Measurements from ENCODE around the gene IL17RC.
"Not testable (repeated sequence)": the region's sequence is repeated elsewhere in the genome, so short reads cannot be mapped to it uniquely, and the experiment has no call there.

Gene IL17RC

DNA sequence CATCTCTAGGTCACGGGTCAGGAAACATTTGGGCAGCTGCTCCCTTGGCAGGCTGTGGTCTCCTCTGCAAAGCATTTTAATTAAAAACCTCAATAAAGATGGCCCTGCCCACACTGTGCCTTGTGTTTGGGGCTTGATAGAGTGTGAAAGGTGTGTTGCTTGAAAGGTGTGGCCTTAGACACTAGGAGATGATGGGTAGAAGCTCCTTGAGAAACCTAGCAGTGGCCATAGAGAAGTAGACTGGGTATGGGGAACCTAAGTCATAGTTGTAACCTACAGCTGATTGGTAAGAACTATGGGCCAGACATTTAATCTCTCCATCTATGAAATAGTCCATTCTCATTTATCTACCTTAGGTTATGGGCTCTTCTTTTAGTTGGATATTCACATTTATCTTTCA is 23.2 kb upstream of the IL17RC start:
- DNase-seq: no peak

- not testable (repeated sequence) for DNase-seq
Observed at GRCh38 chr3:9895715-9896114, 21.2 kb upstream of the IL17RC start.

DNA sequence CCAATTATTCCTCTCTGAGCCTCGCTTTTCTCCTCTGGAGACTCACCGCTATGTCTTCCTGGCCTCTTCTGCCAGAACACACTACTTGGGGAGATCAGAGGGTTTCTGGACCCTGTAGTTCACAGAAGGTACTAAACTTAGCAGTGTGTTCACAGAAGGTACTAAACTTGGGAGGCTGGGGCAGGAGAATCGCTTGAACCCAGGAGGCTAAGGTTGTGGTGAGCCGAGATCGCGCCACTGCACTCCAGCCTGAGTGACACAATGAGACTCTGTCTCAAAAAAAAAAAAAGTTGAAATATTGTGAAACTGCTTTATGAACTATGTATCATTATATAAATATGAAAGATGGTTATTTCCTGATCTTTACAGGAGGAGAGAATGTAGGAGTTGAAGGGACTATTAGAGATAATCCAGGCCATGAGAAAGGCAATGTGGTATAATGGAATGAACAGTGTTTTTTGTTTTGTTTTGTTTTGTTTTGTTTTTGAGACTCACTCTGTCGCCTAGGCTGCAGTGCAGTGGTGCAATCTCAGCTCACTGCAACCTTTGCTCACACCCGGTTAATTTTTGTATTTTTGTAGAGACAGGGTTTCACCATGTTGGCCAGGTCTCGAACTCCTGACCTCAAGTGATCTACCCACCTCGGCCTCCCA is 20.0 kb upstream of the IL17RC start:
- not testable (repeated sequence) for DNase-seq

GRCh38 chr3:9897408-9898372 is 19.2 kb upstream of the IL17RC start:
- peak; percentile 35 for DNase-seq

GRCh38 chr3:9898467-9899241 is 18.2 kb upstream of the IL17RC start:
- no peak for DNase-seq

- no peak for DNase-seq
Observed at GRCh38 chr3:9899289-9899791, 17.6 kb upstream of the IL17RC start.

DNA sequence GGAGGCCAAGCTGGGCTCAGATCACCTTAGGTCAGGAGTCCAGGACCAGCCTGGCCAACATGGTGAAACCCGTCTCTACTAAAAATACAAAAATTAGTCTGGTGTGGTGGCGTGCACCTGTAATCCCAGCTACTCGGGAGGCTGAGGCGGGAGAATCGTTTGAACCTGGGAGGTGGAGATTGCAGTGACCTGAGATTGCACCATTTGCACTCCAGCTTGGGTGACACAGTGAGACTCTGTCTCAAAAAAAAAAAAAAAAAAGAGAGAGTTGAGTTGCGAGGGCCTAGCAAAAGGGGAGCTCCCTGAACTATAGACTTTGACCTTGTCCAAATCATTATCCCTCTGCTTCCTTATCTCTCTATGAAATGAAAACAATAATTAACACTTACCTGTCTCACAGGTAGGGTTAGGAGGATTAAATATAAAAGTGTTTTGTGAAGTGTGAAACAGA is 15.9 kb upstream of the IL17RC start:
- DNase-seq: not testable (repeated sequence)

DNA sequence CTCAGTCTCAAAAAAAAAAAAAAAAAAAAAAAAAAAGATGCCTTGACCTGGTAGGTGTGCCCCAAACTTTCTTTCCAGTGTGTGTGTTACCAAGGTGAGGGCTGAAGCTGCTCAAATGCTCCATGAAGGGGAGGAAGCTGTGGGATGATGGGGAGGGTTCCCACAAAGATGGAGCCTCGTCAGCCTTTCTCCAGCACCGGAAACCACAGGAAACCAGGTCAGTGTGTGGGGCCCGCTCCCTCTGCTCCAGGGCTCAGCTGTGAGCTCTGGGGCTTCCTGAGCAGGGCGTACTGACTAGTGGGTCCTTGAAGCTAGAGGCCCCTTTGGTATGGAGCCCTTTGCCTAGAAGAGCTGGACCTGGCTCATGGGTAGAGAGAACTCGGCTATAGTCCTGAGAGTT is 14.9 kb upstream of the IL17RC start:
- DNase-seq: no peak

- peak; percentile 35 for DNase-seq
Observed at GRCh38 chr3:9902372-9903237, 14.3 kb upstream of the IL17RC start, which contains the start of gene IL17RE. TSS of gene IL17RE (plus strand) at chr3:9902848. CDS start at chr3:9902933, 85 bp downstream.

DNA sequence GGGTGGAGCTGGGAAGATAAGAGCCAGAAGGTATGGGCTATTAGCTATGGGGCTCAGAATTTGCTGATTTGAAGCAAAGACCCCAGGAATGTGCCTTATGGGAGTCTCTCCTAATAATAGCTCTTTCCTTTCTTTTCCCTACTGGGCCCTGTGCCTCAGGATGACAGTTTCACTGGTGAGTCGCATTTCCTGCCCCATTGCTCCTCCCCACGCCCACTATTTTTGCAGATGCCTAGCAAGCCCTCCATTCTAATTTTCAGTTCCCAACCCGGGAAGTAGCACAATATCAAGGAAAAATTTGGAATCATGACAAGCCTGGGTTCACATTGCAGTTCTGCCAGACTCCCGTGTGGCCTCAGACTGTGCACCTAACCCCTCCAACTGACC is 13.7 kb upstream of the IL17RC start:
- no peak for DNase-seq

DNA sequence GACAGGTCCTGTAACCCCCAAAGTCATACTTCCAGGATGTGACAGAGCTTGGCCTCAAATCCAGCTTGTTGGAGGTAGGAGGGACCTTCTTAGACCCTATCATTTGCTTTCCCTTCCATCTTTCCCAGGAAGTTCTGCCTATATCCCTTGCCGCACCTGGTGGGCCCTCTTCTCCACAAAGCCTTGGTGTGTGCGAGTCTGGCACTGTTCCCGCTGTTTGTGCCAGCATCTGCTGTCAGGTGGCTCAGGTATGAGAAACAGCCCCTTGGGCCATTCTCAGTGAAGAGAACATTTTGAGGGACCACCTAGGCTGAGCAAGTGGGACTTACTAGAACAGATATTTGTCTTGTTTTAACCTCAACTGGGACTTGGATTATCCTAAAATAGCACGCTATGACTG is 13.0 kb upstream of the IL17RC start:
- DNase-seq: no peak

DNA sequence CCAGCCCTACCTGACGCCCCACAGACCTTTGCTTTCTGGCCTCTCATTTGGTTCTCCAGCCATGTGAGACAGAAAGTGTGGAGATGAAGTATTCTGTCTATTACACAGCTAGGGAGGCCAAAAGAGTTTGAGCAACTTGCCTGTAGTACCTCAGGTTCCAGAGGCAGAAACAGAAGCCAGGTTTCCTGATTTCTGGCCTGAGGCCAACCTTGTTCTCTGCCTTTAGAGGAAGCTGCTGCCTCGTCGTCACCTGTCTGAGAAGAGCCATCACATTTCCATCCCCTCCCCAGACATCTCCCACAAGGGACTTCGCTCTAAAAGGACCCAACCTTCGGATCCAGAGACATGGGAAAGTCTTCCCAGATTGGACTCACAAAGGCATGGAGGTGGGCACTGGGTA is 10.4 kb upstream of the IL17RC start:
- DNase-seq: no peak

DNA sequence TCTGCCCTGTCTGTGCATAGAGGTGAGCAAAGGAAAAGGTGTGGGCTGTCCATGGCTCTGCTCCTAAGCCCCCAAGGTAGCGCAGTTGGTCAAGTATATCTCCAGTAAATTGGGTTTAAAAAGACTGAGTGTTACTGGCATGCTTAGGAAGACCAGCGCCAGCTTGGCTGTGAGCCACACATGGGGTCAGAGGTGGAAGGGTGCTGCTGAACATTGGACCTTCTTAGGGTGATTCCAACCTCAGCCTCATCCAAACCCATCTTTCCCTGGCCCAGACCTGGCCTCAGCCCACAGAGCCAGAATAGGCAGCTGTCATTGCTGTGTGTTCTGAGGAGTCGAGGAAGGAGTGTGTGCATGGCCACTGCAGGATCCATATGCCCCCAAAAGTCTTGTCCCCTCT is 8.6 kb upstream of the IL17RC start:
- no peak for DNase-seq

DNA sequence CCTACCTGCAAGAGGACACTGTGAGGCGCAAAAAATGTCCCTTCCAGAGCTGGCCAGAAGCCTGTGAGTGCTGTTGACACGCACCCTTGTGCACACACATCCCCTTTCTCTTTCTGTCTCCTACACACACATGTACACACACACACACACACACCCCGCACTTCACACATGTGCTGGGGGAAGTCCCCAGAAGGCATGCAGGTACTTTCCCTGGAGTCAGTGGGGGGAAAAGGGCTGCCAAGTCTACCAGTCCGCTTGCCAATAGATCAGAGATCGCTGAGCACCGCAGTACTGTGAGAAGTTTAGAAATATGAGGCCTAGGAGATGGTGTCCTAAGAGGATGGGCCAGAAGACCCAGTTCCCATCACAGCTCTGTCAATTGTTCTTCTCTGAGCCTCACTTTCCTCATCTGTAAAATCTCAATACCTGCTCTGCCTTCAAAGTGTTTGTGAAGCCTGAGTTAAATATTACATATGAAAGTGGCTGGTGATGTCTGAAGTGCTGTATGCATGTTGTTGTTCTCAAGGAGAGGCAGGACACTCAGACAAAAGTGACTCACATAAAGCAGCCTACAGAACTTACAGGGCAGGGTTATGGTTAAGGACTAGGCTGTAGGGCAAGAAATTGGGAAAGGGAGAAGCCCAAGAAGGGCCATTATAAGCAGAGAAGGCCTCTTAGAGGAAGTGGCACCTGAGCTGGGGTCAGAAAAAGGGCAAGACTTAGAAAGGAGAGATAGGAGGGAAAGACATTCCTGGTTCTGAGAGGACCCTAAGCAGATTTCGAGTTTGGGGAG is 7.5 kb upstream of the IL17RC start:
- no peak for DNase-seq

DNA sequence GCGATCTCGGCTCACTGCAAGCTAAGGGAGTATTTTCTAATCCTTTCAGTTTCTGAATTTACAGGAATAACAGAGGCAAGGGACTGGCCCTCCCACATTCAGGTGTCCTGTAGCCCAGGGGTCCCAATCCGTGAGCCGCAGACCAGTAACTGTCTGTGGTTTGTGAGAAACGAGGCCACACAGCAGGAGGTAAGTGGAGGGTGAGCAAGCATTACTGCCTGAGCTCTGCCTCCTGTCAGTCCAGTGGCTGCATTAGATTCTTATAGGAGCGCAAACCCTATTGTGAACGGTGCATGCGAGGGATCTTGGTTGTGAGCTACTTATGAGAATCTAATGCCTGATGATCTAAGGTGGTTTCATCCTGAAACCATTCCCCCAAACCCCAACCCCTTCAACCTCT is 5.0 kb upstream of the IL17RC start:
- DNase-seq: no peak

DNA sequence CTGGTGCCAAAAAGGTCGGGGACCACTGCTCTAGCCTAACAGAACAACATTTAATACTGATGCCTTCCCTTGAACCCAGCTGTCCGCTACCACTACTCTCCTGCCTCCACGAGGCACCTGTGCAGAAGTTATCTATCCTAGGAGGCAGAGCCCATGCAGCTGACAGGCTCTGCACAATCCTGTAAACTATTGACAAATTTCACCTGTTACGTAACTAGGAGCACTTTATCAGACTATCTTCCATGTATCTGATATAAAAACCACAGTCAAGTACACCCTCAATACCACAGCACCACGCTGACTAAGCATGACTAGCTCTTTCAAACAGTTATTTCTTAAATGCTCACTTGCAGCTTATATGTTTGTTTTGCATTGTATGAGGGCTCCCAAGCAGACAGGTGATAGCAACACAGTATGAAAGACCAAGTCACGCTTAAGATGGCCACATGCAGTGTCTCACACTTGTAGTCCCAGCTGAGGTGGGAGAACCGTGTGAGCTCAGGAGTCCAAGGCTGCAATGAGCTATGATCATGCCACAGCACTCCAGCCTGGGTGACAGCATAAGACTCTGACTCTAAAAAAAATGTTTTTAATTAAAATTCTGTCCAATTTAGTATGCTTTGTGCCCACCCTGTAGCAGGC is 4.5 kb upstream of the IL17RC start:
- no peak for DNase-seq

DNA sequence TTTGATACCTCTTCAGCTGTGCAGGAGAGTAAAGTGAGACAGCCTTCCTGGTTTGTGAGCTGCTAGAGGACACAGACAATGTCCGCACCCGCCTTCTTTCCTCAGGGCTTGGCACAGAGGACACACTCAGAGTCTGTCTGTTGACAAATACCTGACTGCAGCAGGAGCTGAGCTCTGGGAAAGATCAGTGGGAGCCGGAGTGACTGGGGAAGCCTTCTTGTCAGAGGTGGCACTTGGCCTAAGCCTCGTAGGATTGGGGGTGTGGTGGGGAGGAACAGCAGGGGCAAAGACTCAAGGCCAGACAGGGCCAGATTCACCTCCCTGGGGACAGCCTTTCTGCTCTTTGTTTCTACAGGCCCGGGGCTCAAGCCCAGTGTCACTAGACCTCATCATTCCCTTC is 3.3 kb upstream of the IL17RC start:
- DNase-seq: no peak

DNA sequence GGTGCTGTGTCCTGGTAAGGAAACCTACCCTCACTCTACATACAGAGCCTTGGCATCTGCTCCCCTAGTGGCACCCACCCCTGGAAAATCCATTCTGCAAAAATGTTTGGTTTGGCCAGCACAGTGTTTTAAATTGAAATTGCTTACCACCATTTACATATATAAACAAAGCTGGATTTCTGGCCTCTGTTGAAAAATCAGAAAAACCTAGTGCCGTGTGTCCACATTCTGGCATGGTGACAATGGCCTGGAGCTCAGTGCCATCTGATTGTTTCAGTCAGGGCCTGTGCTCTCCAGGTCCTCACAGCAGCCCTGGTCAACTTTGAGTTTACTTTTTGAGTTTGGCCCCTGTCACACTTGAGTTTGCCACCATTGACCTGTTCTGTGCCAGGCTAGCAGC is 2.9 kb upstream of the IL17RC start:
- no peak for DNase-seq

- peak; percentile 25 for DNase-seq
Observed at GRCh38 chr3:9914559-9915253, 2.2 kb upstream of the IL17RC start.

Measured in right kidney (tissue), 1 donor.